ENCODE results near the gene PGLYRP1.

DNA sequence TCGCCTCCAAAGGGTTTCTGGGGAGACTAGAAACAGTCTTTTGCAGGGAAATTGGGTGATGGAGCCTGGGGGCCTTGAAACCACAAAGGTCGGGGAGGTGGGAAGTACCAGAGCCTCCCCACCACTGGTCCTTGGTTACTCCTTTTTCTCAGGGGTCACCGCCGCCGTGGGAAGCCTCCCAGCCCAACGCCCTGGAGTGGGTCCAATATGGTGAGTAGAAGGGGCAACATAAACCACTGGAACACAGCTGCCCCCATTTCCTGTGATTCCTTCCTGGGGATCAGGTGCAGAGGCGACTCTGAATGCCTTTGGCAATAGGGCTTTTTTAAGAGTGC is 5.8 kb downstream of the PGLYRP1 start:
- TF ChIP-seq, protein P1, sequence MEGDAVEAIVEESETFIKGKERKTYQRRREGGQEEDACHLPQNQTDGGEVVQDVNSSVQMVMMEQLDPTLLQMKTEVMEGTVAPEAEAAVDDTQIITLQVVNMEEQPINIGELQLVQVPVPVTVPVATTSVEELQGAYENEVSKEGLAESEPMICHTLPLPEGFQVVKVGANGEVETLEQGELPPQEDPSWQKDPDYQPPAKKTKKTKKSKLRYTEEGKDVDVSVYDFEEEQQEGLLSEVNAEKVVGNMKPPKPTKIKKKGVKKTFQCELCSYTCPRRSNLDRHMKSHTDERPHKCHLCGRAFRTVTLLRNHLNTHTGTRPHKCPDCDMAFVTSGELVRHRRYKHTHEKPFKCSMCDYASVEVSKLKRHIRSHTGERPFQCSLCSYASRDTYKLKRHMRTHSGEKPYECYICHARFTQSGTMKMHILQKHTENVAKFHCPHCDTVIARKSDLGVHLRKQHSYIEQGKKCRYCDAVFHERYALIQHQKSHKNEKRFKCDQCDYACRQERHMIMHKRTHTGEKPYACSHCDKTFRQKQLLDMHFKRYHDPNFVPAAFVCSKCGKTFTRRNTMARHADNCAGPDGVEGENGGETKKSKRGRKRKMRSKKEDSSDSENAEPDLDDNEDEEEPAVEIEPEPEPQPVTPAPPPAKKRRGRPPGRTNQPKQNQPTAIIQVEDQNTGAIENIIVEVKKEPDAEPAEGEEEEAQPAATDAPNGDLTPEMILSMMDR (IDR thresholded peaks at IDR 0.05; ENCODE audit: low read depth, low read length) = no peak
- TF ChIP-seq, protein P2, sequence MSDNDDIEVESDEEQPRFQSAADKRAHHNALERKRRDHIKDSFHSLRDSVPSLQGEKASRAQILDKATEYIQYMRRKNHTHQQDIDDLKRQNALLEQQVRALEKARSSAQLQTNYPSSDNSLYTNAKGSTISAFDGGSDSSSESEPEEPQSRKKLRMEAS (IDR thresholded peaks at IDR 0.05; ENCODE audit: low read depth, low read length) = no peak
- TF ChIP-seq POLR2A (IDR thresholded peaks at IDR 0.05; ENCODE audit: extremely low read depth, insufficient read length) = no peak
- TF ChIP-seq MYC (IDR thresholded peaks at IDR 0.05; ENCODE audit: low read depth, low read length) = no peak
